ENCODE data around the gene ODF4.
A peak's percentile ranks its signal among the peaks of the same experiment; 100 is the strongest.
"Not testable (repeated sequence)": the region's sequence is repeated elsewhere in the genome, so short reads cannot be mapped to it uniquely, and the experiment has no call there.

Gene ODF4

GRCh38 chr17:8326511-8327302 lies 12.9 kb upstream of the ODF4 start:
- peak; percentile 47 for DNase-seq

- DNase-seq: no peak
Observed at GRCh38 chr17:8327303-8327649, 12.4 kb upstream of the ODF4 start.

GRCh38 chr17:8332128-8332527 lies 7.5 kb upstream of the ODF4 start:
- no peak for DNase-seq

GRCh38 chr17:8332688-8333087 lies 7.0 kb upstream of the ODF4 start:
- DNase-seq: no peak

GRCh38 chr17:8333281-8333680 lies 6.4 kb upstream of the ODF4 start:
- no peak for DNase-seq

- DNase-seq: no peak
Observed at GRCh38 chr17:8337802-8338752, 1.6 kb upstream of the ODF4 start.

- DNase-seq: no peak
Observed at GRCh38 chr17:8338753-8339140, 893 bp upstream of the ODF4 start.

GRCh38 chr17:8341456-8341855 lies 1.8 kb downstream of the ODF4 start:
- DNase-seq: no peak

- no peak for DNase-seq
Observed at GRCh38 chr17:8345052-8345690, 5.5 kb downstream of the ODF4 start.

GRCh38 chr17:8345951-8346665 lies 6.5 kb downstream of the ODF4 start:
- no peak for DNase-seq

GRCh38 chr17:8347001-8347400 lies 7.4 kb downstream of the ODF4 start:
- DNase-seq: not testable (repeated sequence)

- DNase-seq: no peak
Observed at GRCh38 chr17:8350339-8350738, 10.7 kb downstream of the ODF4 start.

- DNase-seq: no peak
Observed at GRCh38 chr17:8353736-8354135, 14.1 kb downstream of the ODF4 start.

GRCh38 chr17:8354236-8354635 lies 14.6 kb downstream of the ODF4 start:
- DNase-seq: no peak

- no peak for DNase-seq
Observed at GRCh38 chr17:8357910-8358309, 18.3 kb downstream of the ODF4 start.

- no peak for DNase-seq
Observed at GRCh38 chr17:8359769-8360168, 20.1 kb downstream of the ODF4 start.

GRCh38 chr17:8360260-8360659 lies 20.6 kb downstream of the ODF4 start:
- DNase-seq: no peak

GRCh38 chr17:8360751-8361150 lies 21.1 kb downstream of the ODF4 start:
- no peak for DNase-seq

GRCh38 chr17:8362651-8363332 lies 23.2 kb downstream of the ODF4 start:
- DNase-seq: no peak

GRCh38 chr17:8365143-8365542 lies 25.5 kb downstream of the ODF4 start:
- DNase-seq: no peak

- DNase-seq: no peak
Observed at GRCh38 chr17:8366231-8366630, 26.6 kb downstream of the ODF4 start.

GRCh38 chr17:8368193-8368592 lies 28.6 kb downstream of the ODF4 start:
- DNase-seq: no peak

Measured in activated T-cell treated with anti-CD3 and anti-CD28 coated beads, Interleukin-2, amount 50 U/mL, for 1 hour (primary cell).